Diencephalon (tissue), 1 donor: ENCODE results near the gene MAG. TPM values are rescaled to one million over a fixed set of nuclear protein-coding genes. Genes with fewer than 3 reads are reported as not detected.

Source experiments
- total RNA-seq: library from RNA; depleted of rRNA; stranded (reverse); fragments of >200 nt; gene quantifications from one replicate; pipeline ENCODE4 v1.2.3, GENCODE V29; 2014

Gene MAG, protein sequence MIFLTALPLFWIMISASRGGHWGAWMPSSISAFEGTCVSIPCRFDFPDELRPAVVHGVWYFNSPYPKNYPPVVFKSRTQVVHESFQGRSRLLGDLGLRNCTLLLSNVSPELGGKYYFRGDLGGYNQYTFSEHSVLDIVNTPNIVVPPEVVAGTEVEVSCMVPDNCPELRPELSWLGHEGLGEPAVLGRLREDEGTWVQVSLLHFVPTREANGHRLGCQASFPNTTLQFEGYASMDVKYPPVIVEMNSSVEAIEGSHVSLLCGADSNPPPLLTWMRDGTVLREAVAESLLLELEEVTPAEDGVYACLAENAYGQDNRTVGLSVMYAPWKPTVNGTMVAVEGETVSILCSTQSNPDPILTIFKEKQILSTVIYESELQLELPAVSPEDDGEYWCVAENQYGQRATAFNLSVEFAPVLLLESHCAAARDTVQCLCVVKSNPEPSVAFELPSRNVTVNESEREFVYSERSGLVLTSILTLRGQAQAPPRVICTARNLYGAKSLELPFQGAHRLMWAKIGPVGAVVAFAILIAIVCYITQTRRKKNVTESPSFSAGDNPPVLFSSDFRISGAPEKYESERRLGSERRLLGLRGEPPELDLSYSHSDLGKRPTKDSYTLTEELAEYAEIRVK
- total RNA-seq, result 1.2 TPM

DNA sequence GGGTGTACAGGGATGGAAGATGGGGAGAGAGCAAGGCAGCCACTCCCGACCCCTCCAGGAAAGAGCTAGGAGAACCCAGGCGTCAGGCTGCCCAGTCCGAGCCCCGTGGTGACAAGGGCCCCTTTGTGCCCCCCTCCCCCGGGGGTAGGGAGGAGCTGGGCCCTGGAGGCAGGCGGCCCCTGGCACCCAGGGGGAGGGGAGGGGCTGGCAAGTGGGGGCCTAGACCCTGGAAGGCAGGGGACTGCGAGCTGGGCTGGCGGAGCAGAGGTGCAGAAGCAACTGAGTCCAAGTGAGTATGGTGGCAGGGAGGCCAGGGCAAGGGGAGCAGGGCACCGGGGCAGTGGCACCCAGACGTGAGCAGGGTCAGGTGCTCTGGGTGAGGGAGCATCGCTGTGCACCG is at the start of gene MAG:
TSS of gene MAG (plus strand) at position 246 of the 400 bp plus-strand sequence. CDS start 3,248 bp downstream, outside the sequence.

DNA sequence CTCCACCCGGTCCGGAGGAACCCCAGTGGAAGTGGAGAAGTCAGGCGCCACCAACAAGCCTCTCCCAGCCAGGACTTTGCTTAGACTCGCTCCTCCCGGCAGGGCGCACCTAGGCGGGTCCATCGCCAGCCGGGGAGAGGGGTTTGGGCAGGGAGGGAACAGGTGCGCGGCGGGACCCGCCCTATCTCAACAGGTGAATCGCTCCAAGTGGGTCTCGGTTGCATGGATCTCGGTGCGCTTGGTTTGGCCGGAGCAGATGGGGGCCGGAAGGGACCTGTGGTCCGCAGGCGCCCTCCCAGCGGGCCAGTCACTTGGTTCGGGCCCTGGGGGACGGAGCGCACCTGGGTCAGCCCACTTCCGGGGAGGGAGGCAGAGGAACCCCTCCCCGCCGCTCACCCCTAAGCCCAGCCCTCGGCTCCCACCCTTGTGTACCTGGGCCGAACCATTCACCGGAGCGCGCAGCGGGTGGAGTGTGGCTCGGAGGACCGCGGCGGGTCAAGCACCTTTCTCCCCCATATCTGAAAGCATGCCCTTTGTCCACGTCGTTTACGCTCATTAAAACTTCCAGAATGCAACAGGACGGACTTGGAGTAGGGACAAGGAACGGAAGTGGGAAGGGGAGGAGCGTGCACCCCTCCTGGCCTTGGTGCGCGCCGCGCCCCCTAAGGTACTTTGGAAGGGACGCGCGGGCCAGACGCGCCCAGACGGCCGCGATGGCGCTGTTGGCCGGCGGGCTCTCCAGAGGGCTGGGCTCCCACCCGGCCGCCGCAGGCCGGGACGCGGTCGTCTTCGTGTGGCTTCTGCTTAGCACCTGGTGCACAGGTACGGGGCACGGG is 43.4 kb upstream of the MAG start, which contains the start of gene LSR:
TSS of gene LSR (plus strand) at position 693 of the 836 bp plus-strand sequence. CDS start at position 714, 21 bp downstream.

DNA sequence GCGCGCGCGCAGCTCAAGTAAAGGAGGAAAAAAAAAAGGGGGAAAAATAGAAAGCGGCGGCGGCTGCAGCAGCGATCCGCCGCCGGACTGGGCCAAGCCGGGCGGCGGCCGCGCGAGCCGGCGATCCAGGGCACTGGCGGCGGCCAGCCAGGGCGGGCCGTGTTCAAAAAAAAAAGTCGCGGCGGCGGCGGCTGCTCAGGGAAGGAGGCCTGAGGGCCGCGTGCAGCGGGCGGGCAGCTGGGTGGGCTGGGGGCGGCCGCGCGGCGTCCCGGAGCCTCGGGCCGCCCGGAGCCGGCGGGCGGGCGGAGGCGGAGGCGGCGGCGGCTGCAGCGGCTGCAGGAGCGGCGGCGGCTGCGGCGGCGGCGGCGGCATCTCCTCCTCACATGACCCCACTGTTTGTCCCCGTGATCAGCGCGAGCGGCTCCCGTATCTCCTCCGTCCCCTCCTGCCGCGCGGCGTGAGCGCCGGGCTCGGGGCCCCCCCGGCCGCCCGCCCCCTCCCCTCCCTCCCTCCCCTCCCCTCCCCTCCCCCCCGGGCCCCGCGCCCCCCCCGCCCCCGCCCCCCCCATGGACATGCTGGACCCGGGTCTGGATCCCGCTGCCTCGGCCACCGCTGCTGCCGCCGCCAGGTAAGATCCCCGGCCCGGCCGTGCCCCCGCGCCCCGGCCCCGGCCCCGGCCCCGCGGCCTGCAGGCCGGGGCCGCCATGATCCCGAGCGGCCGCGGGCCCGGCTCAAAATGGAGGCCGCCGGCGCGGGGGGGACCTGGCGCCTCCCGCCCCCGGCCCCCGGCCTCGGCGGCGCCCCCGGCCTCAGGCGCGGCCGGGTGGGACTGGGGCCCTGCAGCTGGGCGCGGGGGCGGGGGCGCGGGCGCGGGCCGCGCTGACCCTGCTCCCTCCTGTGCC is 23.2 kb upstream of the MAG start, which contains the start of gene USF2:
TSS of gene USF2 (plus strand) at position 427 of the 902 bp plus-strand sequence. CDS start at position 567, 140 bp downstream.

DNA sequence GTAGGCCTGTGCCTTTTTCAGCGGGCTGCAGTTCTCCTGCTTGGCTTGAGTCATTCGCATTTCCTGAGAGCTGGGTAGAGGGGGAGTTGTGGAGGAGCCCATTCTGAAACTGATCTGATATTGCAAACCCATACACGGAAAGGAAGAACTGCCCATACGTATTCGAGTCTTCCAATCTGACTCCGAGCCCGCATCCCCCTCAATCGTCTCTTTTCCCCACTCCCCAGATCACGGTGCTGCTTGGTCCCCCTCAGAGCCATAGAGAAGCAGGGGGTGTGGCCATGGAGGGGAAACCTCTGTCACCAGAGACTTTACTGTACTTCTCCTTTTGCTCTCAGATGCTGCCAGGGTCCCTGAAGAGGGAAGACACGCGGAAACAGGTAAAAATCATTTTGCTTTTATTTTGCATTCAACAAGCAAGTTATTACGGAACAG is 36.9 kb downstream of the MAG start, which contains the start of gene CD22:
TSS of gene CD22 (plus strand) at position 337 of the 435 bp plus-strand sequence. CDS start 2,854 bp downstream, outside the sequence.

DNA sequence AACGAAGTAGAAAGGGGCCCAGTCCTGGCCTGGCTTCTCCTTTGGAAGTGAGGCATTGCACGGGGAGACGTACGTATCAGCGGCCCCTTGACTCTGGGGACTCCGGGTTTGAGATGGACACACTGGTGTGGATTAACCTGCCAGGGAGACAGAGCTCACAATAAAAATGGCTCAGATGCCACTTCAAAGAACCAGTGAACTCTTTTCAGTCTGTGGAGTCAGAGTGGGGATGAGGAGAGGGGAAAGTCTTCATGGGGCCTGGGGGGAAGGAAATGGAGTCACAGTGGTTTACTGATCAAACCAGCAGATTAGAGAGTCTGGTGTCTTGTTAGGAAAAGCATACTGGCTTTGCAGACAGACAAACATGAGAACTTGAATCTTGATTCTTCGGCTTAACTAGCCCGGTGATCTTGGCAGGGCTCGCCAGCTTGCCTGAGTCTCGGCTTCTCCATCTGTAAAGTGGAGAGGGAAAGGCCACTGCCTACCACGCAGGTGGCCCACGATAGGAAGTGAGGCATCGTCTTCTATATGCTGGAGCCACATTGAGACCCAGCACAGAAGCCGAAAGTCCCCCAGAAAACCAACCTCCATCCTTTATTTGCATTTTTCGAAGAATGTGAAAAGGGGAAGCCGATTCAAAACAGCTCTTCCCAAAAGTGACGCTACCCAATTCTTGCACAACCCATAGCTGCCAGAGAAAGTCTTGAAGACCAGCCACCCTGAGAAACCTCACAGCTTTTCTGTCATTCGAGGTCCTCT is 55.4 kb downstream of the MAG start, which contains the start of gene FFAR1:
TSS of gene FFAR1 (plus strand) at position 732 of the 759 bp plus-strand sequence. CDS start 3,650 bp downstream, outside the sequence.

DNA sequence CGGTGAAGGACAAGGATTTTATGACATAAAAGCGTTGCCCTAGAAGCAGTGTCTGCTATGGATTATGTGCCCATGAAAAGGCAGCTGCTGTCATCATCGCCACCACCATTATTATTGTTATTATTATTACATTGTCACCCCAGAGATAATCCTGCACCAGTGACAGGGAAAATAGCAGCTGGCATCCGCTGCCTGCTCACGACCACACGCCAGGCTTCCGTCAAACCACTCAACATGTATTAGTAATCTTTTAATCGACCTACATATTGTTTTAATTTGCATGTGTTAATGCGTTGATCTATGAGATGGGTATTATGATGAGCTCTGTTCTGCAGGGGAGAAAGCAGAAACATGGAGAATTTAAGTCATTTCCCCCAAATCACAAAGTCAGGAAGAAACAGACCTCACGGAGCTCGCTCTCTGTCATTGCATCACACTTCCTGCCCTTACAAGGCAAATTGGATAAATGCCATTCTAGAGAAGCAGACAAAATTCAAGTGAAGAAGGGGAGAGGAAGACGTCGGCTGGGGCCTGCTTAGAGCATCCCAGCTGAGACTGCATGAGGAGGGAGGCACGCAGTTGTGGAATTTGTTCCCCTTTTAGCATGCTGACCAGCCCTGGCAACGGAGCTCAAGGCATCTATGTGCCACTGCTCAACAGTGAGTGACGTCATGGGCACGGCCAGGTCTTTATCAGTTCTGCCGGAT is 66.1 kb downstream of the MAG start, which contains the start of gene FFAR3:
TSS of gene FFAR3 (plus strand) at position 594 of the 707 bp plus-strand sequence. CDS start 431 bp downstream, outside the sequence.

Other genes starting within 250 kb of the MAG start
- not detected for gene FXYD3, start 176.3 kb upstream of the MAG start, total RNA-seq
- gene LGI4, start 157.1 kb upstream of the MAG start, total RNA-seq, result 15.0 TPM
- gene FXYD1, start 153.3 kb upstream of the MAG start, total RNA-seq, result 3.2 TPM
- gene FXYD7, start 148.9 kb upstream of the MAG start, total RNA-seq, result 22.1 TPM
- gene FXYD5, start 137.4 kb upstream of the MAG start, total RNA-seq, result 0.46 TPM
- not detected for gene FAM187B, start 63.4 kb upstream of the MAG start, total RNA-seq
- 2.5 TPM for gene LSR, start 43.2 kb upstream of the MAG start, total RNA-seq
- 44.5 TPM for gene USF2, start 23.2 kb upstream of the MAG start, total RNA-seq
- gene HAMP, start 9.6 kb upstream of the MAG start, total RNA-seq, result not detected
- gene CD22, start 37.0 kb downstream of the MAG start, total RNA-seq, result 0.46 TPM
- not detected for gene FFAR1, start 55.7 kb downstream of the MAG start, total RNA-seq
- 0.23 TPM for gene FFAR3, start 66.3 kb downstream of the MAG start, total RNA-seq
- not detected for gene GPR42, start 78.9 kb downstream of the MAG start, total RNA-seq
- gene FFAR2, start 156.1 kb downstream of the MAG start, total RNA-seq, result 0.23 TPM
- gene KRTDAP, start 198.3 kb downstream of the MAG start, total RNA-seq, result not detected
- 15.5 TPM for gene DMKN, start 221.5 kb downstream of the MAG start, total RNA-seq
- gene SBSN, start 236.2 kb downstream of the MAG start, total RNA-seq, result not detected
- not detected for gene GAPDHS, start 241.3 kb downstream of the MAG start, total RNA-seq